ENCODE results near the gene TBC1D5.

GRCh38 chr3:17386432-17386831 is 356.0 kb downstream of the TBC1D5 start:
- no peak for TF ChIP-seq POLR2AphosphoS5 (IDR thresholded peaks at IDR 0.05; ENCODE audit: borderline replicate concordance, low read depth, low read length)
- TF ChIP-seq EZH2 (IDR thresholded peaks at IDR 0.05), result no peak
- TF ChIP-seq FOXP2 (optimal IDR thresholded peaks at IDR 0.05; ENCODE audit: control extremely low read depth, extremely low read length, insufficient read depth), result no peak
